ENCODE data around the gene GRID1. TPM values are rescaled to one million over a fixed set of nuclear protein-coding genes. Genes with fewer than 3 reads are reported as not detected.

Gene GRID1
- total RNA-seq, 3 donors from 2014 or later = 0.61 to 1.9 (median 0.87) TPM

DNA sequence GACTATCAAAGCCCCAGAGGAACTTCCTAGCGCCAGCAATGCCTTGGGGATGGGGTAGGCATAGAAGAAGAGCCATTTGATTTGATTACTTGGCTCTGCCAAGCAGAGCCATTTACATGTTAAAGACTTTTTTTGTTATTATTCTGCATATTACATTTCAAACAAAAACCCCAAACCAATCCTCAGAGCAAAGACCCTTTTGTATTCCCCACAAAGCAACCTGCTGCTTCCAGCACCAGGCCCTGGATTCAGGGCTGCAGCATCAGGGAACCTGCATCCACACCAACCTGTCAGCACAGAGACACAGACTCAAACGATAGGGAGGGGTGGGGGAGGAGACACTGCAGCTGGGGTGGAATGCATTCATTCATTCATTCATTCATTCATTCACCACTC is 73.2 kb downstream of the GRID1 start:
- Histone ChIP-seq H3K4me1 (ENCODE audit: low read depth) (no peaks in the 10 kb centered on the region), H3K9me3 (no peaks in the 10 kb centered on the region), H3K36me3 (ENCODE audit: low read depth) (no peaks in the 10 kb centered on the region), H3K4me3 (no peak overlapping the region)
- ATAC-seq (no peak), DNase-seq (no peak)
- intact Hi-C loops (cut with DNase I, micrococcal nuclease) = no loop called here
- TF ChIP-seq CTCF (IDR thresholded peaks at IDR 0.05) = no peak

GRCh38 chr10:86292462-86293395 is 73.9 kb downstream of the GRID1 start:
- H3K4me3 ChIP-seq = no peak overlapping the region
- H3K36me3 ChIP-seq (ENCODE audit: low read depth) = no peaks in the 10 kb centered on the region
- DNase-seq (no peak), ATAC-seq (peak; percentile 8)
- H3K4me1 ChIP-seq (ENCODE audit: low read depth) = no peaks in the 10 kb centered on the region
- H3K9me3 ChIP-seq = no peaks in the 10 kb centered on the region
- intact Hi-C loops (cut with DNase I, micrococcal nuclease) = no loop called here
- TF ChIP-seq CTCF (IDR thresholded peaks at IDR 0.05) = no peak

- Histone ChIP-seq H3K36me3 (ENCODE audit: low read depth) (no peaks in the 10 kb centered on the region), H3K9me3 (no peaks in the 10 kb centered on the region), H3K4me1 (ENCODE audit: low read depth) (no peaks in the 10 kb centered on the region), H3K4me3 (no peak overlapping the region)
- DNase-seq (no peak), ATAC-seq (no peak)
- intact Hi-C loops (cut with DNase I, micrococcal nuclease) = no loop called here
- TF ChIP-seq CTCF (IDR thresholded peaks at IDR 0.05) = no peak
Measured at GRCh38 chr10:86291616-86292340, 74.8 kb downstream of the GRID1 start.

DNA sequence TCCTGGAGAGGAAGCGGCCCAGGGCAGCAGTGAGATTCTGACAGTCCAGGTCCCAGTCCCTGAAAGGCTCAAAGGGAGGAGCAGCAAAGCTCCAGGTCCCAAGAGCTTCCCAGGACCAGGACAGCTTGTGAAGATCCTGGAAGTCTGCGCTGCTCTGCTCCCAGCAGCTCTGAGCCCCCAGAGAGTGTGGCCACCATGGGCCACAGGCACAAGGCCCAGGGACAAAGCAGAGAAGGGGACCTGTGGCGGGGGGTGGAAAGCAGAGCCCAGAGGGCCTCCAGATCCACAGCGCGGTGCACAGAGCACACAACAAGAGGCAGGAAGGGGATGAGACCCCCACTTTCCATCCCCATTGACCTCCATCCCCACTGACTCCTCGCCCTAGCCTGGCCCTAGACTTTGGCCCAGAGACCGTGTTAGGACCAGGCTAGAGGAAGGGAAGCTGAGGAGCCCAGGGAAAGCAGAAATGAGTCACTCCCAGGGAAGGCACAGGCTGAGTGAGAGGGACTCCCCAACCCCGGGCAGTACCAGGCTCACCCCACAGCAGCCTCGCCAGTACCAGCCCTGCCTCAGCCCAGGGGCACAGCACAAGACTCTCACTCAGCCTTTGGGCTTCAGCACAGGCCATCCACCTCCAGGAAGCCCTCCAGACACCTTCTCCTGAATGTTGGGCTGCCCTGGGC is 75.5 kb downstream of the GRID1 start:
- intact Hi-C loops (cut with DNase I, micrococcal nuclease) = no loop called here
- no peaks in the 10 kb centered on the region for H3K9me3 ChIP-seq
- ATAC-seq = no peak

GRCh38 chr10:86289577-86289868 is 77.1 kb downstream of the GRID1 start:
- intact Hi-C loops (cut with DNase I, micrococcal nuclease) = no loop called here
- no peak overlapping the region for H3K4me3 ChIP-seq
- no peaks in the 10 kb centered on the region for H3K9me3 ChIP-seq
- DNase-seq = no peak
- no peak for TF ChIP-seq CTCF (IDR thresholded peaks at IDR 0.05)
- H3K36me3 ChIP-seq (ENCODE audit: low read depth) = no peaks in the 10 kb centered on the region
- H3K4me1 ChIP-seq (ENCODE audit: low read depth) = no peaks in the 10 kb centered on the region
- no peak for ATAC-seq

More for the DNA sequence above, 75.5 kb downstream of the GRID1 start:
- Histone ChIP-seq H3K4me3 (no peak overlapping the region), H3K36me3 (ENCODE audit: low read depth) (no peaks in the 10 kb centered on the region), H3K4me1 (ENCODE audit: low read depth) (no peaks in the 10 kb centered on the region)
- no peak for TF ChIP-seq CTCF (IDR thresholded peaks at IDR 0.05)
- no peak for DNase-seq
